Colonic mucosa (tissue), 4 donors: Measurements from ENCODE around the gene CHST5. TPM values are rescaled to one million over a fixed set of nuclear protein-coding genes. Genes with fewer than 3 reads are reported as not detected.
"Not testable (repeated sequence)": the region's sequence is repeated elsewhere in the genome, so short reads cannot be mapped to it uniquely, and the experiment has no call there.

Experiments
- DNase-seq: peaks from one replicate; pipeline ENCODE4 v3.0.0-alpha.2; 2020
- H3K27ac ChIP-seq: fragments of 200-600 bp; one replicate; pipeline ENCODE4 v1.8.0; 2021
- H3K27me3 ChIP-seq: fragments of 200-600 bp; one replicate; pipeline ENCODE4 v1.8.0; 2021
- H3K36me3 ChIP-seq: fragments of 200-600 bp; one replicate; pipeline ENCODE4 v1.8.0; 2021
- H3K4me1 ChIP-seq: fragments of 200-600 bp; one replicate; pipeline ENCODE4 v1.8.0; 2021; ENCODE audit warnings: mild to moderate bottlenecking
- H3K4me3 ChIP-seq: fragments of 200-600 bp; one replicate; pipeline ENCODE4 v1.8.0; 2021
- H3K9ac ChIP-seq, 2 donors: one replicate each; pipeline ENCODE4 v1.7.0; 2013; ENCODE audit warnings: control low read depth in 2 of 2, low read depth in 2 of 2, low read length in 2 of 2
- H3K9me3 ChIP-seq: fragments of 200-600 bp; one replicate; pipeline ENCODE4 v1.8.0; 2021
- CTCF ChIP-seq: fragments of 200-600 bp; IDR thresholded peaks from one replicate; pipeline ENCODE4 v1.8.0; 2022; ENCODE audit warnings: antibody characterized with exemption, mild to moderate bottlenecking
- intact Hi-C: fragments of 100-400 bp; cut with DNase I; formaldehyde crosslinking; loops from one replicate; pipeline ENCODE4 v1.14.1; 2022
- total RNA-seq, 2 donors: library from RNA; stranded (reverse); fragmentation: NEBNext Ultra II Directional in 1 of 2; extraction: Animal tissue kit (Norgen Biotek cat#: 25700) in 1 of 2; gene quantifications; one replicate each; pipeline ENCODE4 v1.2.1, GENCODE V29; 2021
- donor health status: healthy.
- donor health status: DM: no; HTN: no; CAD: no.
- donor health status: DM: no; HTN: no; CAD: no.

CHST5 gene
- total RNA-seq, 2 donors from 2014 or later: 107 to 142 TPM

GRCh38 chr16:75529959-75530358 lies 5.9 kb downstream of the CHST5 start:
- Histone ChIP-seq H3K27ac (no peak overlapping the region), H3K4me1 (no peaks in the 10 kb centered on the region), H3K36me3 (no peaks in the 10 kb centered on the region), H3K9ac (no peak overlapping the region), H3K9me3 (no peaks in the 10 kb centered on the region), H3K4me3 (no peak overlapping the region), H3K27me3 (no peaks in the 10 kb centered on the region)
- no peak for TF ChIP-seq CTCF
- intact Hi-C loops: no loop called here
- no peak for DNase-seq

- Histone ChIP-seq H3K4me1 (no peaks in the 10 kb centered on the region), H3K27ac (peak overlapping the region; percentile 53), H3K27me3 (no peaks in the 10 kb centered on the region), H3K9me3 (no peaks in the 10 kb centered on the region), H3K36me3 (no peaks in the 10 kb centered on the region), H3K4me3 (no peak overlapping the region), H3K9ac (no peak overlapping the region)
- TF ChIP-seq CTCF: no peak
- no peak for DNase-seq
- intact Hi-C loops: no loop called here
Observed at GRCh38 chr16:75529056-75529905, 6.6 kb downstream of the CHST5 start.

GRCh38 chr16:75527825-75528299 lies 8.0 kb downstream of the CHST5 start:
- peak overlapping the region; percentile 53 for H3K27ac ChIP-seq
- H3K36me3 ChIP-seq: no peaks in the 10 kb centered on the region
- peak overlapping the region in 1 of 2 donors; percentile 28 for H3K9ac ChIP-seq
- intact Hi-C loops: no loop called here
- H3K4me3 ChIP-seq: no peak overlapping the region
- no peaks in the 10 kb centered on the region for H3K4me1 ChIP-seq
- peak; percentile 60 for DNase-seq
- H3K9me3 ChIP-seq: no peaks in the 10 kb centered on the region
- no peak for TF ChIP-seq CTCF
- no peaks in the 10 kb centered on the region for H3K27me3 ChIP-seq

- H3K4me3 ChIP-seq: no peak overlapping the region
- no peak for DNase-seq
- H3K4me1 ChIP-seq: no peaks in the 10 kb centered on the region
- no peak overlapping the region for H3K9ac ChIP-seq
- no peak overlapping the region for H3K27ac ChIP-seq
- no peak for TF ChIP-seq CTCF
- no peaks in the 10 kb centered on the region for H3K9me3 ChIP-seq
- H3K27me3 ChIP-seq: no peaks in the 10 kb centered on the region
- H3K36me3 ChIP-seq: no peaks in the 10 kb centered on the region
- intact Hi-C loops: no loop called here
Observed at GRCh38 chr16:75526032-75526790, 9.7 kb downstream of the CHST5 start.

- H3K9me3 ChIP-seq: no peaks in the 10 kb centered on the region
- no peaks in the 10 kb centered on the region for H3K36me3 ChIP-seq
- no peak for TF ChIP-seq CTCF
- H3K27ac ChIP-seq: no peak overlapping the region
- intact Hi-C loops: loop anchor here (5.0 kb wide), 1 partner anchor 47 kb away; no protein-coding TSS in a partner anchor
- peaks cover 3% of the 10 kb centered on the region for H3K4me1 ChIP-seq
- H3K4me3 ChIP-seq: no peak overlapping the region
- DNase-seq: no peak
- H3K27me3 ChIP-seq: no peaks in the 10 kb centered on the region
- H3K9ac ChIP-seq: no peak overlapping the region
Observed at GRCh38 chr16:75519175-75519574, 16.7 kb downstream of the CHST5 start.

GRCh38 chr16:75516189-75516966 lies 19.5 kb downstream of the CHST5 start:
- H3K27me3 ChIP-seq, DNase-seq, H3K9me3 ChIP-seq, H3K4me1 ChIP-seq, H3K36me3 ChIP-seq: not testable (repeated sequence)
- H3K27ac ChIP-seq: peak overlapping the region; percentile 90
- intact Hi-C loops: loop anchor here (5.0 kb wide), 1 partner anchor 44 kb away; no protein-coding TSS in a partner anchor
- peak overlapping the region; percentile 98 for H3K4me3 ChIP-seq
- H3K9ac ChIP-seq: peak overlapping the region; percentile 73 to 99
